C4-2B (cell line): ENCODE measurements around the gene UBFD1.

Experiments used
- H3K27ac ChIP-seq: fragments of 450-650 bp; 2 replicates; pipeline ENCODE4 v1.5.1; 2017
- CTCF ChIP-seq: fragments of 450-650 bp; conservative IDR thresholded peaks from 2 replicates; pipeline ENCODE4 v1.5.1; 2017; ENCODE audit warnings: mild to moderate bottlenecking
- ZFX ChIP-seq: fragments of 450-650 bp; IDR thresholded peaks from 2 replicates; pipeline ENCODE4 v1.6.1; 2017

Gene UBFD1

GRCh38 chr16:23563186-23563585, 5.7 kb downstream of the UBFD1 start:
- TF ChIP-seq CTCF (no peak), ZFX (no peak)

GRCh38 chr16:23564575-23565363, 7.2 kb downstream of the UBFD1 start:
- H3K27ac ChIP-seq, result peak overlapping the region; percentile 10; the same call in 1 of the 2 replicates
- no peak for TF ChIP-seq CTCF
- TF ChIP-seq ZFX, result no peak

More at GRCh38 chr16:23563186-23563585, 5.7 kb downstream of the UBFD1 start:
- H3K27ac ChIP-seq, result no peak overlapping the region

- no peak overlapping the region for H3K27ac ChIP-seq
- TF ChIP-seq CTCF, result no peak
- no peak for TF ChIP-seq ZFX
These were observed 9.2 kb downstream of the UBFD1 start for GRCh38 chr16:23566724-23567123.

- no peak overlapping the region for H3K27ac ChIP-seq
- TF ChIP-seq ZFX, result no peak
- TF ChIP-seq CTCF, result no peak
These were observed 10.1 kb downstream of the UBFD1 start for GRCh38 chr16:23567602-23568001.

- no peak overlapping the region for H3K27ac ChIP-seq
- no peak for TF ChIP-seq ZFX
- TF ChIP-seq CTCF, result no peak
These were observed 13.6 kb downstream of the UBFD1 start for GRCh38 chr16:23570992-23571632.

GRCh38 chr16:23571895-23572294, 14.4 kb downstream of the UBFD1 start:
- no peak overlapping the region for H3K27ac ChIP-seq
- no peak for TF ChIP-seq CTCF
- TF ChIP-seq ZFX, result no peak

- TF ChIP-seq ZFX (no peak), CTCF (no peak)
- H3K27ac ChIP-seq, result no peak overlapping the region
These were observed 14.9 kb downstream of the UBFD1 start for GRCh38 chr16:23572394-23572793.
